Brain microvascular endothelial cell (primary cell): Measurements from ENCODE around the gene PLEKHA6.

ENCODE experiments used
- DNase-seq: peaks from one replicate; pipeline ENCODE4 v3.0.0-alpha.2; 2020
- H3K27ac ChIP-seq: fragments of 250-450 bp; sonication (Bioruptor Pico); 2 replicates; pipeline ENCODE4 v1.5.1; 2020; ENCODE audit warnings: mild to moderate bottlenecking, moderate library complexity
- H3K27me3 ChIP-seq: fragments of 250-450 bp; sonication (Bioruptor Pico); replicated peaks from 2 replicates; pipeline ENCODE4 v1.5.1; 2020; ENCODE audit warnings: mild to moderate bottlenecking
- H3K36me3 ChIP-seq: fragments of 250-450 bp; sonication (Bioruptor Pico); replicated peaks from 2 replicates; pipeline ENCODE4 v1.5.1; 2020; ENCODE audit warnings: mild to moderate bottlenecking
- H3K4me3 ChIP-seq: 2 replicates; pipeline ENCODE4 v1.5.1; 2011; ENCODE audit warnings: low read depth, mild to moderate bottlenecking, control low read depth, low read length, moderate library complexity
- CTCF ChIP-seq: IDR thresholded peaks from 2 replicates; pipeline ENCODE4 v1.5.1; 2011; ENCODE audit warnings: low read depth, mild to moderate bottlenecking, moderate library complexity, low read length, control low read depth, inconsistent platforms; ENCODE audit errors: missing control alignments
- in situ Hi-C: cut with HindIII; loops from 2 replicates; pipeline ENCODE4 v1.10.0; 2017; ENCODE audit warnings: low sequenced_read_pairs, low pct_ligation_motif_present

Gene PLEKHA6

GRCh38 chr1:204284929-204285328 lies 74.8 kb downstream of the PLEKHA6 start:
- no peak overlapping the region for H3K4me3 ChIP-seq
- H3K27me3 ChIP-seq = peaks cover 49% of the 10 kb centered on the region
- TF ChIP-seq CTCF = no peak
- no peaks in the 10 kb centered on the region for H3K36me3 ChIP-seq
- DNase-seq = no peak
- in situ Hi-C loops = no loop called here
- H3K27ac ChIP-seq = no peak overlapping the region

DNA sequence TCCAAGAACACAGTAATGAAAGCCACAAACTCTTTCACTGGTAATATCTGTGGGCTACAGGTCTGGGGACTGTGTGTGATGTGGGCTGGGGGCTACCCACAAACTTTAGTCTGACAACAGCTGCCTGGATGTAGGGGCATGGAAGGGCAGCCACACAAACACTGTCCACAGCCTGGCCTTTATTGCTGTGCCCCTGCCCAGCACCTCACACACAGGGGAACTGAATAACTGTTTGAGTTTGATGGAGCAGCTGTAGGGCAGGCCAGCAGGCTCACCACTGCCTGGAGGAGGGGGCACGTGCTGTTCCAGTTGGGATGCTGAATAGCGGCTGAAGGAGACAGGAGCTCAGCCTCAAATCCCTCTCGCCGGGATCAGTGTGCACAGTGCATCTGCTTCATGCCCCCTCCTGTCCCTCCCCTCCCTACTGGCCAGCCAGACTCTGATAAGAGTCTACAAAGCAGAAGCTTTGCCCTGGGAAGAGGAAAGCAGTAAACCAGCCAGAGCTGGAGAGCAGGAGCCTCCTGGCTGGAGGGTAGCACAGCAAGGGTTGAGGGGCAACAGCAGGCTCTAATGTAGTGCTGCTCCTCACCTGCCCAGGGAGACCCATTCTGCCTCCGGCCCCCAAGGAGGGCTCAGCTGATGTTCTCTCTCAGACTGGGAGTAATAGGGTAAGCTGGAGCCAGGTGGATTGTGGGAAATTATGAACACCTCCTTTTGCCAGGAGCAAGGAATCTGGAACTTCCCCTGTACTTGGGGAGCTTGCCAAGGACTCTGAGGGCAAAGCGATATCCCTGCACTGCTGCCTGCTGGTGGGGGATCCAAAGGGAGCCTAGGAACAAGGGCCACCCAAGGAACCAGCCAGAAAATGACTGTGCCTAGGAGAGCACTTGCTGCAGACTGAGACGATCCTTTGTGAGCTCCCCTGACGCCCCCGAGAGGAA lies 75.7 kb downstream of the PLEKHA6 start:
- in situ Hi-C loops = no loop called here
- no peak overlapping the region for H3K4me3 ChIP-seq
- peaks cover 50% of the 10 kb centered on the region for H3K27me3 ChIP-seq
- no peak for DNase-seq
- no peak overlapping the region for H3K27ac ChIP-seq
- no peak for TF ChIP-seq CTCF
- no peaks in the 10 kb centered on the region for H3K36me3 ChIP-seq

DNA sequence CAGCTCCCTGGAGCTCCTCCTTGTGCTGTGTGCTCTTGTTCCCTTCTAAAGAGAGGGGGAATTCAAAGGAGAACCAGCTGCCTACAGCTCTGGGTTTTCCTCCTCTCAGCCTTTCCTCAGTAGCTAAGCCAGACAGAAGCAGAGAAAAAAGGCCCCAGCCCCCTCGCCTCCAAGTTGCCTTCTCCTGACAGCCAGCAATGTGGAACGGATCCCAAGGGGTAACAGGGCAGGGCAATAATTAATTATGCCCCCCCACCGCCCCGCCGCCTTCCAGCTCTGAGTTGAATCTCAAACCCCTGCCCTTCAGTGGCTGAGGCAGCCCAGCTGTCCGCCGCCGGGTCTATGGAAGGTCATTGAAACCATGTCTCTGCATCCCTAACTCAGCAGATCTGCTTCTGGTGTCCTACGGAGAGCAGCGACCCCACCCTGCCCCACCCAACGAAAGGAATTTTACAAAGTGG lies 76.9 kb downstream of the PLEKHA6 start:
- in situ Hi-C loops = no loop called here
- peaks cover 53% of the 10 kb centered on the region for H3K27me3 ChIP-seq

GRCh38 chr1:204280099-204280961 lies 79.4 kb downstream of the PLEKHA6 start:
- Histone ChIP-seq H3K36me3 (no peaks in the 10 kb centered on the region), H3K4me3 (no peak overlapping the region), H3K27ac (no peak overlapping the region), H3K27me3 (peaks cover 46% of the 10 kb centered on the region)
- no peak for TF ChIP-seq CTCF
- no peak for DNase-seq
- in situ Hi-C loops = no loop called here

More for the DNA sequence above, 76.9 kb downstream of the PLEKHA6 start:
- TF ChIP-seq CTCF = no peak
- no peaks in the 10 kb centered on the region for H3K36me3 ChIP-seq
- no peak for DNase-seq
- no peak overlapping the region for H3K4me3 ChIP-seq
- H3K27ac ChIP-seq = no peak overlapping the region

GRCh38 chr1:204278958-204279357 lies 80.8 kb downstream of the PLEKHA6 start:
- no peak for TF ChIP-seq CTCF
- in situ Hi-C loops = no loop called here
- no peak for DNase-seq
- Histone ChIP-seq H3K36me3 (no peaks in the 10 kb centered on the region), H3K4me3 (no peak overlapping the region), H3K27me3 (peaks cover 40% of the 10 kb centered on the region), H3K27ac (no peak overlapping the region)
